Omental fat pad (tissue), 4 donors: ENCODE data around the gene ANKRD28. TPM values are rescaled to one million over a fixed set of nuclear protein-coding genes. Genes with fewer than 3 reads are reported as not detected.

ENCODE experiments used
- ATAC-seq: fragments of 150-250 bp; one replicate; pipeline ENCODE4 v1.9.1; 2016; ENCODE audit warnings: mild to moderate bottlenecking, moderate library complexity; ENCODE audit not compliant: low FRiP score
- DNase-seq: peaks from one replicate; pipeline ENCODE4 v3.0.0-alpha.2; 2019; ENCODE audit warnings: low spot score
- total RNA-seq, 4 donors: library from RNA; depleted of rRNA; stranded (reverse); fragments of >200 nt; gene quantifications; one replicate each; pipeline ENCODE4 v1.1.0, GENCODE V29; 2016
- TF ChIP-seq, protein P1 (sequence below), 3 donors: fragments of 450-650 bp; IDR thresholded peaks; one replicate each; pipeline ENCODE4 v1.5.1; 2016 to 2017; ENCODE audit warnings: antibody characterized with exemption in 3 of 3, mild to moderate bottlenecking in 3 of 3, moderate library complexity in 2 of 3

Gene ANKRD28
- total RNA-seq, 4 donors from 2014 or later: 47.6 to 197 (median 59.5) TPM

DNA sequence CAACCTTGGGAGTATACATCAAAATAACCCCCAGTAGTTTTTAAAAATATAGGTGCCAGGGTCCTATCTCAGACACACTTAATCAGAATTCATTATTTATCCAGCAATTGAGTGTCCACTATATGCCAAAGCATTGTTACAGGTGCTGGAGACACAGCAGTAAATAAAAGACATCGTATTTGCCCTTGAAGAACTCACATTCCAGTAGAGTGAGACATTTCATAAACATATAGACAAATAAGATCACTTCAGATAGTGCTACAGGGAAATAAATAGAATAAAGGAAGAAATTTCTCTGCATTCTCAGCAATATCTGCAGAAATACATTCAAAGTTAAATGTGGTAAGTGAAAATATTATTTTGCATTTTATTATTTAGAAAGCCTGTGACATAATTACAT is 34.1 kb upstream of the ANKRD28 start:
- no peak for DNase-seq
- ATAC-seq: no peak
- TF ChIP-seq, protein P1, sequence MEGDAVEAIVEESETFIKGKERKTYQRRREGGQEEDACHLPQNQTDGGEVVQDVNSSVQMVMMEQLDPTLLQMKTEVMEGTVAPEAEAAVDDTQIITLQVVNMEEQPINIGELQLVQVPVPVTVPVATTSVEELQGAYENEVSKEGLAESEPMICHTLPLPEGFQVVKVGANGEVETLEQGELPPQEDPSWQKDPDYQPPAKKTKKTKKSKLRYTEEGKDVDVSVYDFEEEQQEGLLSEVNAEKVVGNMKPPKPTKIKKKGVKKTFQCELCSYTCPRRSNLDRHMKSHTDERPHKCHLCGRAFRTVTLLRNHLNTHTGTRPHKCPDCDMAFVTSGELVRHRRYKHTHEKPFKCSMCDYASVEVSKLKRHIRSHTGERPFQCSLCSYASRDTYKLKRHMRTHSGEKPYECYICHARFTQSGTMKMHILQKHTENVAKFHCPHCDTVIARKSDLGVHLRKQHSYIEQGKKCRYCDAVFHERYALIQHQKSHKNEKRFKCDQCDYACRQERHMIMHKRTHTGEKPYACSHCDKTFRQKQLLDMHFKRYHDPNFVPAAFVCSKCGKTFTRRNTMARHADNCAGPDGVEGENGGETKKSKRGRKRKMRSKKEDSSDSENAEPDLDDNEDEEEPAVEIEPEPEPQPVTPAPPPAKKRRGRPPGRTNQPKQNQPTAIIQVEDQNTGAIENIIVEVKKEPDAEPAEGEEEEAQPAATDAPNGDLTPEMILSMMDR (IDR thresholded peaks at IDR 0.05): no peak

- DNase-seq (no peak), ATAC-seq (no peak)
- TF ChIP-seq, protein P1 (IDR thresholded peaks at IDR 0.05): no peak
Measured at GRCh38 chr3:15825016-15825415, 27.2 kb upstream of the ANKRD28 start.

- ATAC-seq: no peak
- TF ChIP-seq, protein P1 (IDR thresholded peaks at IDR 0.05): no peak
- DNase-seq: no peak
Measured at GRCh38 chr3:15823092-15823491, 25.3 kb upstream of the ANKRD28 start.

GRCh38 chr3:15822281-15822680 is 24.5 kb upstream of the ANKRD28 start:
- ATAC-seq (no peak), DNase-seq (no peak)
- TF ChIP-seq, protein P1 (IDR thresholded peaks at IDR 0.05): no peak

- TF ChIP-seq, protein P1 (IDR thresholded peaks at IDR 0.05): no peak
- DNase-seq (no peak), ATAC-seq (no peak)
Measured at GRCh38 chr3:15820911-15821310, 23.1 kb upstream of the ANKRD28 start.

DNA sequence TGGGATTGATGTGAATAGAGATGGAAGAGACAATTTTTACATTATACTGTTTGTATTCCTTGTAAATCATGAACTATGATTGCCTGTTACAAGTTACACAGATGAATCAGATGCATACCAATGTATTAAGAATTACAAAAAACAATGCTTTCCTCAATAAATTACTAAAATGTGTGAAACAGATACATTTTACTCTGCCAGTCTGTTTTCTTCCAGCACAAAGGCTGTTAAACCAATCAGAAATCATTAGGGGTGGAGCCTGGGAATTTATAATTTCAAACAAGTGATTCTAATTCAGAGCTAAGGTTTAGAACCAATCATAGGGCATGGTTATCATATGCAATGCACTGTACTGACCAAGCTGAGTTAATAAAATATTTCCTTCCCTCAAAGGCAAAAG is 21.8 kb upstream of the ANKRD28 start:
- no peak for ATAC-seq

DNA sequence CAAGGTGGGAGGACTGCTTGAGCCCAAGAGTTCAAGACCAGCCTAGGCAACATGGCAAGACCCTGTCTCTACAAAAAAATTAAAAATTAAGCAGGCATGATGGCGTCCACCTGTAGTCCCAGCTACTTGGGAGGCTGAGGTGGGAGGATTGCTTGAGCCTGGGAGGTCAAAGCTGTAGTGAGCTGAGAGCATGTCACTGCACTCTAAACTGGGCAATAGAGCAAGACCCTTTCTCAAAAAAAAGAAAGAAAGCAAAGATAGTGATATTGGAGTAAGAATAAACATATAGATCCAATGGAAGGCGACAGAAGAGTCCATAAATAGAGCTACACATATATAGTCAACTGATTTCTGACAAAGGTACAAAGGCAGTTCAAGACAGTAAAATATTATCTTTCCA is 21.3 kb upstream of the ANKRD28 start:
- DNase-seq (no peak), ATAC-seq (no peak)
- TF ChIP-seq, protein P1 (IDR thresholded peaks at IDR 0.05): no peak

More for the DNA sequence above, 21.8 kb upstream of the ANKRD28 start:
- DNase-seq: no peak
- TF ChIP-seq, protein P1 (IDR thresholded peaks at IDR 0.05): no peak
